Midbrain (tissue), 1 donor: Measurements from ENCODE around the gene SLF2.
A peak's percentile ranks its signal among the peaks of the same experiment; 100 is the strongest.

ENCODE experiments used
- DNase-seq: peaks from one replicate; lab custom pipeline; 2025; lab: John Stamatoyannopoulos, UW

Gene SLF2

GRCh38 chr10:100980711-100981110 is 67.9 kb downstream of the SLF2 start:
- no peak for DNase-seq

GRCh38 chr10:100981178-100981772 is 68.5 kb downstream of the SLF2 start:
- DNase-seq = no peak

GRCh38 chr10:100982916-100983830 is 70.4 kb downstream of the SLF2 start:
- DNase-seq = no peak

GRCh38 chr10:100983868-100984671 is 71.3 kb downstream of the SLF2 start:
- no peak for DNase-seq

GRCh38 chr10:100984672-100985177 is 72.0 kb downstream of the SLF2 start:
- DNase-seq = no peak

- DNase-seq = no peak
Observed at GRCh38 chr10:100985336-100985735, 72.6 kb downstream of the SLF2 start.

GRCh38 chr10:100986623-100986951 is 73.8 kb downstream of the SLF2 start:
- no peak for DNase-seq

- peak; percentile 91 for DNase-seq
Observed at GRCh38 chr10:100986952-100987684, 74.4 kb downstream of the SLF2 start, which contains the start of the genes MRPL43 and TWNK. Gene MRPL43 (minus strand): TSS chr10:100987497. CDS start chr10:100987443, 54 bp downstream. Gene TWNK (plus strand): TSS chr10:100987543. CDS start chr10:100988211, 668 bp downstream.

GRCh38 chr10:100987685-100988049 is 74.9 kb downstream of the SLF2 start:
- no peak for DNase-seq

GRCh38 chr10:100988166-100988565 is 75.4 kb downstream of the SLF2 start:
- no peak for DNase-seq

- no peak for DNase-seq
Observed at GRCh38 chr10:100989088-100989487, 76.3 kb downstream of the SLF2 start.

- peak; percentile 77 for DNase-seq
Observed at GRCh38 chr10:100993986-100994708, 81.4 kb downstream of the SLF2 start.

GRCh38 chr10:100995181-100995580 is 82.4 kb downstream of the SLF2 start:
- no peak for DNase-seq

- DNase-seq = peak; percentile 4
Observed at GRCh38 chr10:100996678-100997359, 84.1 kb downstream of the SLF2 start.

- DNase-seq = peak; percentile 81
Observed at GRCh38 chr10:100997360-100998182, 84.8 kb downstream of the SLF2 start.

- peak; percentile 88 for DNase-seq
Observed at GRCh38 chr10:100998183-100998990, 85.6 kb downstream of the SLF2 start.

GRCh38 chr10:100998991-100999741 is 86.4 kb downstream of the SLF2 start:
- DNase-seq = peak; percentile 85

GRCh38 chr10:100999742-101000126 is 87.0 kb downstream of the SLF2 start, which contains the start of gene LZTS2:
Gene LZTS2 (plus strand): TSS chr10:100999808. CDS start chr10:101002539, 2,731 bp downstream.
- no peak for DNase-seq
